Fibroblast of lung (primary cell): ENCODE data around the gene ARSD. TPM values are rescaled to one million over a fixed set of nuclear protein-coding genes. Genes with fewer than 3 reads are reported as not detected.
"Not testable (repeated sequence)": the region's sequence is repeated elsewhere in the genome, so short reads cannot be mapped to it uniquely, and the experiment has no call there.

Source experiments
- DNase-seq, 2 donors: peaks; one replicate each; pipeline versions ENCODE4 v3.0.0 to v3.0.0-alpha.2; 2010; ENCODE audit warnings: low read depth in 2 of 2
- H2AFZ ChIP-seq: 2 replicates; pipeline ENCODE4 v1.5.1; 2012; ENCODE audit warnings: low read length, control low read depth, inconsistent platforms
- H3K27ac ChIP-seq: 2 replicates; pipeline ENCODE4 v1.5.1; 2011; ENCODE audit warnings: low read length, control low read depth; ENCODE audit not compliant: insufficient read depth
- H3K27me3 ChIP-seq: 2 replicates; pipeline ENCODE4 v1.5.1; 2011; ENCODE audit warnings: mild to moderate bottlenecking, low read length; ENCODE audit not compliant: control insufficient read depth, insufficient read depth
- H3K36me3 ChIP-seq: 2 replicates; pipeline ENCODE4 v1.5.1; 2011; ENCODE audit warnings: low read length; ENCODE audit not compliant: control insufficient read depth, insufficient read depth
- H3K4me1 ChIP-seq: 2 replicates; pipeline ENCODE4 v1.5.1; 2011; ENCODE audit warnings: low read length; ENCODE audit not compliant: control insufficient read depth, insufficient read depth; ENCODE audit errors: extremely low read depth
- H3K4me2 ChIP-seq: 2 replicates; pipeline ENCODE4 v1.5.1; 2011; ENCODE audit warnings: low read length, control low read depth; ENCODE audit not compliant: insufficient read depth; ENCODE audit errors: extremely low read depth
- H3K4me3 ChIP-seq, 4 experiments: fragments of 200-600 bp in 1 of 4; sonication (generic) in 1 of 4; replicated peaks in 1 of 4; 2 replicates each; pipeline ENCODE4 v1.5.1; 2011 to 2016; ENCODE audit warnings: low read length in 4 of 4, low read depth in 3 of 4, mild to moderate bottlenecking in 3 of 4, control low read depth in 2 of 4, inconsistent platforms in 1 of 4, mixed read lengths in 1 of 4; ENCODE audit not compliant: insufficient read depth in 1 of 4; ENCODE audit errors: control extremely low read depth in 1 of 4
- H3K79me2 ChIP-seq: 2 replicates; pipeline ENCODE4 v1.5.1; 2012; ENCODE audit warnings: mild to moderate bottlenecking, low read length, inconsistent platforms; ENCODE audit not compliant: control insufficient read depth, insufficient read depth
- H3K9ac ChIP-seq: 2 replicates; pipeline ENCODE4 v1.5.1; 2011; ENCODE audit warnings: mild to moderate bottlenecking, low read length, control low read depth; ENCODE audit not compliant: insufficient read depth
- H3K9me3 ChIP-seq: 2 replicates; pipeline ENCODE4 v1.5.1; 2012; ENCODE audit warnings: low read depth, low read length; ENCODE audit not compliant: control insufficient read depth, insufficient read depth
- H4K20me1 ChIP-seq: 2 replicates; pipeline ENCODE4 v1.5.1; 2011; ENCODE audit warnings: low read length; ENCODE audit not compliant: control insufficient read depth, insufficient read depth; ENCODE audit errors: extremely low read depth
- CTCF ChIP-seq, 2 donors: IDR thresholded peaks in 1 of 2; conservative IDR thresholded peaks in 1 of 2; 1 replicate in 1 of 2; 2 replicates in 1 of 2; pipeline ENCODE4 v1.5.1; 2011 to 2012; ENCODE audit warnings: low read length in 2 of 2, control low read depth in 1 of 2, inconsistent platforms in 1 of 2, low read depth in 1 of 2, mild to moderate bottlenecking in 1 of 2
- EZH2 ChIP-seq: IDR thresholded peaks from 2 replicates; pipeline ENCODE4 v1.5.1; 2012; ENCODE audit warnings: low read length, control low read depth, mild to moderate bottlenecking; ENCODE audit errors: missing control alignments
- polyA plus RNA-seq, 2 donors: library from polyadenylated mRNA; depleted of rRNA in 1 of 2; stranded (reverse) in 1 of 2; unstranded in 1 of 2; fragments of >200 nt; gene quantifications; 2 replicates each; pipeline ENCODE4 v1.2.1, GENCODE V29; 2011 to 2012; ENCODE audit warnings: missing spikeins in 1 of 2
- total RNA-seq: library from RNA; depleted of rRNA; stranded (reverse); fragments of >200 nt; gene quantifications from 2 replicates; pipeline ENCODE4 v1.2.1, GENCODE V29; 2014

ARSD gene
- total and polyA plus RNA-seq, 2 donors (not counting 1 experiment from before 2014, with no cell fraction given) = 7.5 to 30.7 TPM

GRCh38 chrX:2889706-2890490, 39.2 kb downstream of the ARSD start:
- DNase-seq, H3K27me3 ChIP-seq, H3K9me3 ChIP-seq, H3K27ac ChIP-seq, H3K4me1 ChIP-seq, H3K79me2 ChIP-seq, H3K9ac ChIP-seq, H4K20me1 ChIP-seq, H3K36me3 ChIP-seq: not testable (repeated sequence)
- H3K4me2 ChIP-seq = peak overlapping the region; percentile 49
- H2AFZ ChIP-seq = peak overlapping the region; percentile 45
- peak overlapping the region; percentile 17 to 68 (median 52) for H3K4me3 ChIP-seq
- peak in 1 of 2 donors; percentile 23 for TF ChIP-seq CTCF (conservative IDR thresholded peaks at IDR 0.05 in 1 of 2, IDR thresholded peaks at IDR 0.05 in 1 of 2; ENCODE audit: low read depth in 1 of 2, low read length in 2 of 2)

- Histone ChIP-seq H3K27me3 (no peaks in the 10 kb centered on the region), H2AFZ (peak overlapping the region; percentile 45), H3K9ac (no peak overlapping the region), H3K79me2 (no peaks in the 10 kb centered on the region), H3K27ac (no peak overlapping the region), H4K20me1 (no peaks in the 10 kb centered on the region), H3K36me3 (no peaks in the 10 kb centered on the region), H3K9me3 (no peaks in the 10 kb centered on the region), H3K4me3 (peak overlapping the region; percentile 17 to 68 (median 52)), H3K4me1 (no peaks in the 10 kb centered on the region), H3K4me2 (peak overlapping the region; percentile 49)
- TF ChIP-seq CTCF (conservative IDR thresholded peaks at IDR 0.05 in 1 of 2, IDR thresholded peaks at IDR 0.05 in 1 of 2; ENCODE audit: low read depth in 1 of 2, low read length in 2 of 2) (no peak), EZH2 (no peak)
- no peak for DNase-seq
These were observed 40.0 kb downstream of the ARSD start for GRCh38 chrX:2889045-2889605.

- H3K27me3 ChIP-seq = no peaks in the 10 kb centered on the region
- H3K36me3 ChIP-seq = no peaks in the 10 kb centered on the region
- no peak overlapping the region for H3K4me3 ChIP-seq
- no peaks in the 10 kb centered on the region for H3K4me1 ChIP-seq
- H4K20me1 ChIP-seq = no peaks in the 10 kb centered on the region
- H3K9me3 ChIP-seq = no peaks in the 10 kb centered on the region
- H3K79me2 ChIP-seq = no peaks in the 10 kb centered on the region
- DNase-seq = no peak
- TF ChIP-seq CTCF (conservative IDR thresholded peaks at IDR 0.05 in 1 of 2, IDR thresholded peaks at IDR 0.05 in 1 of 2; ENCODE audit: low read depth in 1 of 2, low read length in 2 of 2) = no peak
- TF ChIP-seq EZH2 = no peak
- no peak overlapping the region for H3K27ac ChIP-seq
- H2AFZ ChIP-seq = no peak overlapping the region
- no peak overlapping the region for H3K4me2 ChIP-seq
- H3K9ac ChIP-seq = no peak overlapping the region
These were observed 40.8 kb downstream of the ARSD start for GRCh38 chrX:2888309-2888708.
